Measurements from ENCODE around the gene SIPA1L3.
"Not testable (repeated sequence)": the region's sequence is repeated elsewhere in the genome, so short reads cannot be mapped to it uniquely, and the experiment has no call there.

The SIPA1L3 gene

DNA sequence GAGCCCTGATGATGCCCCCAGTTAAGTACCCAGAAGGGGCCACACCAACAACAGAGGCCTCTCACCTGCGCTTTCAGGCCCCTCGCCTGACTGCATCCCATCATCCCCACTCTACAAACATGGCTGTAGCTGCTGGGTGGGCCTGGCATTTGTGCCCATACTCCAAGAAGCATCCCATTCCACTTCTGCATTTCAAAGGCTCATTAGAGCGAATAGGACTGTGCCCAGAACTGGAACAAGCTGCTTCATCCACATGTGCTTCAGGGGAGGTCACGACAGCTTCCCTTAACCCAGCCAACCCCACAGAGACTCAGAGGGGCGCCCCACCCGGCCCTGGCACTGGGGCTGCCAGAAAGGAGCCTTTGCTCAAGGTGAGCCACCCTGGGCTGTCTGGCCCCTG is 156.9 kb downstream of the SIPA1L3 start:
- Histone ChIP-seq H3K79me2 (ENCODE audit: insufficient read depth, low read length) (no peaks in the 10 kb centered on the region), H2AFZ (ENCODE audit: low read length) (no peak overlapping the region), H3F3A (ENCODE audit: insufficient read depth, low read length) (no peaks in the 10 kb centered on the region), H3K27me3 (ENCODE audit: insufficient read depth, low read length) (no peaks in the 10 kb centered on the region), H3K9ac (ENCODE audit: low read length) (no peak overlapping the region), H3K36me3 (ENCODE audit: insufficient read depth, low read length) (no peaks in the 10 kb centered on the region), H4K20me1 (ENCODE audit: insufficient read depth, low read length) (no peaks in the 10 kb centered on the region), H3K9me3 (ENCODE audit: low read length) (no peaks in the 10 kb centered on the region), H3K4me3 (ENCODE audit: low read depth, low read length, poor library complexity, severe bottlenecking) (no peak overlapping the region), H3K27ac (ENCODE audit: low read depth, low read length, poor library complexity, severe bottlenecking) (peak overlapping the region; percentile 57), H3K4me2 (ENCODE audit: low read length) (no peak overlapping the region), H3K9me2 (ENCODE audit: low read depth, low read length) (no peaks in the 10 kb centered on the region), H3K4me1 (ENCODE audit: insufficient read depth, low read length, severe bottlenecking) (peaks cover 46% of the 10 kb centered on the region)
- TF ChIP-seq EZH2 (IDR thresholded peaks at IDR 0.05; ENCODE audit: borderline replicate concordance, low read length) = no peak
- TF ChIP-seq CTCF (IDR thresholded peaks at IDR 0.05; ENCODE audit: low read length) = no peak

GRCh38 chr19:38064661-38065425 is 157.8 kb downstream of the SIPA1L3 start:
- no peaks in the 10 kb centered on the region for H3K9me3 ChIP-seq (ENCODE audit: low read length)
- H3K27me3 ChIP-seq (ENCODE audit: insufficient read depth, low read length) = no peaks in the 10 kb centered on the region
- H3F3A ChIP-seq (ENCODE audit: insufficient read depth, low read length) = no peaks in the 10 kb centered on the region
- H4K20me1 ChIP-seq (ENCODE audit: insufficient read depth, low read length) = no peaks in the 10 kb centered on the region
- H3K9ac ChIP-seq (ENCODE audit: low read length) = no peak overlapping the region
- peaks cover 37% of the 10 kb centered on the region for H3K4me1 ChIP-seq (ENCODE audit: insufficient read depth, low read length, severe bottlenecking)
- H3K4me3 ChIP-seq (ENCODE audit: low read depth, low read length, poor library complexity, severe bottlenecking) = no peak overlapping the region
- TF ChIP-seq EZH2 (IDR thresholded peaks at IDR 0.05; ENCODE audit: borderline replicate concordance, low read length) (no peak), CTCF (IDR thresholded peaks at IDR 0.05; ENCODE audit: low read length) (no peak)
- no peaks in the 10 kb centered on the region for H3K79me2 ChIP-seq (ENCODE audit: insufficient read depth, low read length)
- H3K36me3 ChIP-seq (ENCODE audit: insufficient read depth, low read length) = no peaks in the 10 kb centered on the region
- no peaks in the 10 kb centered on the region for H3K9me2 ChIP-seq (ENCODE audit: low read depth, low read length)
- H2AFZ ChIP-seq (ENCODE audit: low read length) = no peak overlapping the region
- H3K27ac ChIP-seq (ENCODE audit: low read depth, low read length, poor library complexity, severe bottlenecking) = peak overlapping the region; percentile 61
- no peak overlapping the region for H3K4me2 ChIP-seq (ENCODE audit: low read length)

DNA sequence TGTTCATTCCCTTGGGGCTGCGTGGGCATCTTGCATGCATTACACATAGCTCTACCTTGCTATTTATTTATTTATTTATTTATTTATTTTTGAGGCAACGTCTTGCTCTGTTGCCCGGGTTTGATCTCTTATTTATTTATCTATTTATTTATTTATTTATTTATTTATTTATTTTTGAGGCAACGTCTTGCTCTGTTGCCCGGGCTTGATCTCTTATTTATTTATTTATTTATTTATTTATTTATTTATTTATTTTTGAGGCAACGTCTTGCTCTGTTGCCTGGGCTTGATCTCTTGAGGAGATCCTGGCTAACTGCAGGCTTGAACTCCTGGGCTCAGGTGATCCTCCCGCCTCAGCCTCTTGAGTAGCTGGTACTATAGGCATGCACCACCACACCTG is 158.8 kb downstream of the SIPA1L3 start:
- not testable (repeated sequence) for H3K9ac ChIP-seq (ENCODE audit: low read length); H2AFZ ChIP-seq (ENCODE audit: low read length); H3K9me2 ChIP-seq (ENCODE audit: low read depth, low read length); H3K4me3 ChIP-seq (ENCODE audit: low read depth, low read length, poor library complexity, severe bottlenecking); H3F3A ChIP-seq (ENCODE audit: insufficient read depth, low read length); H3K9me3 ChIP-seq (ENCODE audit: low read length); H3K27me3 ChIP-seq (ENCODE audit: insufficient read depth, low read length); H3K36me3 ChIP-seq (ENCODE audit: insufficient read depth, low read length); H3K27ac ChIP-seq (ENCODE audit: low read depth, low read length, poor library complexity, severe bottlenecking); H4K20me1 ChIP-seq (ENCODE audit: insufficient read depth, low read length); H3K4me2 ChIP-seq (ENCODE audit: low read length); H3K79me2 ChIP-seq (ENCODE audit: insufficient read depth, low read length)
- H3K4me1 ChIP-seq (ENCODE audit: insufficient read depth, low read length, severe bottlenecking) = peaks cover 28% of the 10 kb centered on the region

DNA sequence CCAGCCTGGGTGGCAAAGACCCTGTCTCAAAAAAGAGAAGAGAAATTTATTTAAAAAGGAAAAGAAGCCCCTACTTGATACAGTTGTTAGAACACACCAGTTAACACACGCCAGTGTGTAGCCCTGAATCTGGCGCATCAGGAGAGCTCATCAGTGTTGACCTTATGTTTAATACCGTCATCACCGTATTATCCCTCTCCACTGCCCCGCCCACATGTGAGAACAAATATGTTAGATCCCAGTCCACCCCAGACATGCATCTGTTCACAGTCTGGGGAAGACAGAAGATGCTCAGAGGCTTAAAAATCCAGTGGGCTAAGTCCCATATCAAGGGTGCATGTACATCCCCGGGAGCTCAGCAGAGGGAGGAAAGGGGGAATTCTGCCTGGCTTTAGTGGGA is 161.8 kb downstream of the SIPA1L3 start:
- Histone ChIP-seq H3K9ac (ENCODE audit: low read length) (no peak overlapping the region), H3K79me2 (ENCODE audit: insufficient read depth, low read length) (no peaks in the 10 kb centered on the region), H3K9me3 (ENCODE audit: low read length) (no peaks in the 10 kb centered on the region), H3K27ac (ENCODE audit: low read depth, low read length, poor library complexity, severe bottlenecking) (no peak overlapping the region), H3K4me2 (ENCODE audit: low read length) (no peak overlapping the region), H3K27me3 (ENCODE audit: insufficient read depth, low read length) (no peaks in the 10 kb centered on the region), H2AFZ (ENCODE audit: low read length) (no peak overlapping the region), H3F3A (ENCODE audit: insufficient read depth, low read length) (no peaks in the 10 kb centered on the region), H3K36me3 (ENCODE audit: insufficient read depth, low read length) (peaks cover 10% of the 10 kb centered on the region; the same call in 1 of the 2 replicates), H3K4me1 (ENCODE audit: insufficient read depth, low read length, severe bottlenecking) (peaks cover 16% of the 10 kb centered on the region), H4K20me1 (ENCODE audit: insufficient read depth, low read length) (no peaks in the 10 kb centered on the region), H3K4me3 (ENCODE audit: low read depth, low read length, poor library complexity, severe bottlenecking) (no peak overlapping the region), H3K9me2 (ENCODE audit: low read depth, low read length) (no peaks in the 10 kb centered on the region)
- TF ChIP-seq CTCF (IDR thresholded peaks at IDR 0.05; ENCODE audit: low read length) = no peak
- TF ChIP-seq EZH2 (IDR thresholded peaks at IDR 0.05; ENCODE audit: borderline replicate concordance, low read length) = no peak

Data from OCI-LY1 (cell line).